ENCODE results near the gene NAXD. TPM values are rescaled to one million over a fixed set of nuclear protein-coding genes. Genes with fewer than 3 reads are reported as not detected.

NAXD gene
- total RNA-seq, 4 donors from 2014 or later: 26.0 to 37.9 (median 35.4) TPM

DNA sequence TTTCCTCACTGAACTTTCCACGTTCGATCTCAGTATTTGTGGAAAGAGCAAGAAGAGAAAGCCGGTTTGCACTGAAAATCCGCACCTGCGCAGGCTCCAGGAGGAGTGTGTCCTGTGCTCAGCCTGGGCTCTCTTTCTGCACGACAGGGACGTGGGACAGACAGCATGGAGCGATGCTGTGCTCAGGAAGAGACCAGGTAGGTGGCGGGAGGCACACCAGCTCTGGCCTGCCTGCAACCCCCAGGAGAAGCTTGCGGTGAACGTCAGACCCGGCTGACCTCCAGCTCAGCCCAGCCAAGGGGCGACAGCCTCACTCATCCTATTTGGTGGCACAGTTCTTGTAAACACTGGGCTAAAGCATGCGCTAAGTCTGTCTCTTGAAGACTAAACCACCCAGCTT is 35.9 kb downstream of the NAXD start:
- H3K4me1 ChIP-seq: no peaks in the 10 kb centered on the region
- no peaks in the 10 kb centered on the region for H3K27me3 ChIP-seq
- DNase-seq: no peak
- TF ChIP-seq CTCF (IDR thresholded peaks at IDR 0.05): no peak
- no peak for TF ChIP-seq POLR2A (IDR thresholded peaks at IDR 0.05)
- no peaks in the 10 kb centered on the region for H3K36me3 ChIP-seq
- no peak overlapping the region for H3K27ac ChIP-seq
- no peak overlapping the region for H3K4me3 ChIP-seq
- intact Hi-C loops (cut with DNase I; ENCODE audit: low total_unique reads): no loop called here
- no peaks in the 10 kb centered on the region for H3K9me3 ChIP-seq

DNA sequence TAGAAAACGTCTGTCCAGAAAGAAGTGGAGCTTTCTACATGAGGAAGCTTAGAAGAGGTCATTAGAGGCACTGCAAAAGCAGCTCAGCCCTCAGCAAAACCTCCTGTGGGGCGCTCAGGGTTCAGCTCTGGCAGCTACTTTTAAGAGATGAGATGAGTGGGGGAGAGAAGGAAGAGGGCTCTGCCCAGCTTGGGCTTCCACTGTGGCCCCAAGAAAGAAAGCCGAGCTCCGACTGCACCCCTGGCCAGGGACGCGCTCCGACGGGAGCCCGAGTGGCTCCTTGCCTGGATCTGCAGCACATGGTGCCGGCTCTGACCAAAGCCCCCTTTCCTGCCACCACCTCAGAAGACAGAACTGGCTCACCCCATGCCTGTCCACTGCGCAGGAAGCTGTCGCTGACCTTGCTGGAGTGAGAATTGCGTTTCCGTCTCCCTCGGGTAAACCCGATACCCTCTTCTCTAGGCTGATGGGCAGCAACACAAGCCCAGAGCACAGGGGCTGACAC is 36.4 kb downstream of the NAXD start:
- DNase-seq: no peak
- intact Hi-C loops (cut with DNase I; ENCODE audit: low total_unique reads): no loop called here
- no peaks in the 10 kb centered on the region for H3K36me3 ChIP-seq

DNA sequence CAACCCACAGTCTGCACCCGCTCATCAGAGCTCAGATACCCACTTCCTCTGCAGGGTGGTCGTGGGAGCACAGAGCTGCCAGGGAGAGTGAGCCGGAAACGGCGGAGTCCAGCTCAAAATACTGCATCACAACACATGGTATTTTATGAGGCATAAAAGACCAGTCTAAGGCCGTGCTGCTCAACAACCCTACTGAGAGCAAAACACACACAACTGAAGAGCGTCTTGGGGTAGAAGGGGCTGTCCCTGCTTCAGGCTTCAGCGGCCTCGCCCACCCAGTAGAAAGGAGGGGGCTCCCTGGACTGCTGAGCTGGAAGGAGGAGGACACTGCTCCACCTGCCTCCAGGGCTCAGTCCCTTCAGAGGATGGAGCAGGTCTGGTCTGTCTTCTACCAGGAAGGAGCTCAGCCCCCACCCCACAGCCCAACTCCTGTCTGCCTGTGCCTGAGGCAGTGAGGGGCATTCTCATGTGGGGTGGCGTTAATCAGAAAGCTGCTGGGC is 36.9 kb downstream of the NAXD start:
- Histone ChIP-seq H3K27me3 (no peaks in the 10 kb centered on the region), H3K36me3 (no peaks in the 10 kb centered on the region), H3K4me1 (no peaks in the 10 kb centered on the region), H3K9me3 (no peaks in the 10 kb centered on the region), H3K27ac (no peak overlapping the region), H3K4me3 (no peak overlapping the region)
- no peak for TF ChIP-seq CTCF (IDR thresholded peaks at IDR 0.05)
- TF ChIP-seq POLR2A (IDR thresholded peaks at IDR 0.05): no peak
- DNase-seq: no peak
- intact Hi-C loops (cut with DNase I; ENCODE audit: low total_unique reads): no loop called here

More for the DNA sequence above, 36.4 kb downstream of the NAXD start:
- no peaks in the 10 kb centered on the region for H3K9me3 ChIP-seq
- no peak overlapping the region for H3K4me3 ChIP-seq
- H3K4me1 ChIP-seq: no peaks in the 10 kb centered on the region
- no peaks in the 10 kb centered on the region for H3K27me3 ChIP-seq
- H3K27ac ChIP-seq: no peak overlapping the region
- TF ChIP-seq CTCF (IDR thresholded peaks at IDR 0.05) (no peak), POLR2A (IDR thresholded peaks at IDR 0.05) (no peak)

DNA sequence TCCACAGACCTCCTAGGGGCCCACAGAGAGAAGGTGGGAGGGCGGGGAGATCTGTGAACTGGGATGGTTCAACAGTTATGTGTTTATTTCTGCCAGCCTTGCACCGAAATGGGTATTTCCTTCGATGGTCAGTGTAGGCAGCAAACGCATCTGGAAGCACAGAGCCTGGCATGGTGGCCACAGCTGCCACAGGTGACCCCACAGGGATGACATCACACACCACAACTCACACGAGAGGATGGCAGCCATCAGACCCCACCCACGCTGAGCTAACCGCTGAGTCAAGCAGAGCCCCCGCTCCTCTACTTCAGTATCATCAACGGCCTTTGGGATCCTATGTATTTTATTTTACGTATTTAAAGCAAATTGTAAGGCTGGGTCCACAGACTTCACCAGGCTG is 37.4 kb downstream of the NAXD start:
- Histone ChIP-seq H3K4me1 (no peaks in the 10 kb centered on the region), H3K27me3 (no peaks in the 10 kb centered on the region), H3K4me3 (no peak overlapping the region), H3K9me3 (no peaks in the 10 kb centered on the region), H3K27ac (no peak overlapping the region), H3K36me3 (no peaks in the 10 kb centered on the region)
- no peak for DNase-seq
- intact Hi-C loops (cut with DNase I; ENCODE audit: low total_unique reads): no loop called here
- TF ChIP-seq POLR2A (IDR thresholded peaks at IDR 0.05): no peak
- TF ChIP-seq CTCF (IDR thresholded peaks at IDR 0.05): no peak

- no peaks in the 10 kb centered on the region for H3K27me3 ChIP-seq
- no peaks in the 10 kb centered on the region for H3K9me3 ChIP-seq
- H3K4me1 ChIP-seq: no peaks in the 10 kb centered on the region
- intact Hi-C loops (cut with DNase I; ENCODE audit: low total_unique reads): no loop called here
- no peak overlapping the region for H3K27ac ChIP-seq
- no peak for TF ChIP-seq CTCF (IDR thresholded peaks at IDR 0.05)
- no peak for TF ChIP-seq POLR2A (IDR thresholded peaks at IDR 0.05)
- no peak for DNase-seq
- no peaks in the 10 kb centered on the region for H3K36me3 ChIP-seq
- H3K4me3 ChIP-seq: no peak overlapping the region
Observed at GRCh38 chr13:110653271-110653670, 37.9 kb downstream of the NAXD start.

Data from uterus (tissue), 4 donors.